NOMO-1 treated with DMSO at 0.1 percent for 48 hours (cell line): ENCODE measurements around the gene TCHH.
"Not testable (repeated sequence)": the region's sequence is repeated elsewhere in the genome, so short reads cannot be mapped to it uniquely, and the experiment has no call there.

ENCODE experiments used
- DNase-seq: peaks from one replicate; lab custom pipeline; 2025; ENCODE audit not compliant: unreplicated experiment; lab: John Stamatoyannopoulos, UW

Gene TCHH

GRCh38 chr1:152112885-152113432 is 2.3 kb downstream of the TCHH start:
- DNase-seq: no peak

GRCh38 chr1:152112101-152112884 is 3.0 kb downstream of the TCHH start:
- DNase-seq: peak; percentile 16

- peak; percentile 71 for DNase-seq
Observed at GRCh38 chr1:152111515-152111968, 3.7 kb downstream of the TCHH start.

GRCh38 chr1:152110860-152111514 is 4.3 kb downstream of the TCHH start:
- DNase-seq: peak; percentile 62

- peak; percentile 62 for DNase-seq
Observed at GRCh38 chr1:152110365-152110859, 4.8 kb downstream of the TCHH start.

- DNase-seq: no peak
Observed at GRCh38 chr1:152109998-152110294, 5.3 kb downstream of the TCHH start.

- no peak for DNase-seq
Observed at GRCh38 chr1:152109231-152109997, 5.8 kb downstream of the TCHH start.

GRCh38 chr1:152108882-152109222 is 6.4 kb downstream of the TCHH start:
- no peak for DNase-seq

GRCh38 chr1:152107984-152108881 is 7.0 kb downstream of the TCHH start:
- DNase-seq: peak; percentile 14

GRCh38 chr1:152107031-152107983 is 7.9 kb downstream of the TCHH start:
- DNase-seq: peak; percentile 8

- no peak for DNase-seq
Observed at GRCh38 chr1:152104854-152105253, 10.4 kb downstream of the TCHH start.

- no peak for DNase-seq
Observed at GRCh38 chr1:152096931-152097330, 18.3 kb downstream of the TCHH start.

GRCh38 chr1:152089014-152089674 is 26.1 kb downstream of the TCHH start, which contains the start of gene TCHHL1:
Gene TCHHL1, minus strand, starts transcription at chr1:152089064. Its CDS starts 921 bp downstream, at chr1:152088143.
- no peak for DNase-seq

GRCh38 chr1:152086760-152087159 is 28.5 kb downstream of the TCHH start:
- DNase-seq: no peak

GRCh38 chr1:152084853-152085252 is 30.4 kb downstream of the TCHH start:
- DNase-seq: no peak

- not testable (repeated sequence) for DNase-seq
Observed at GRCh38 chr1:152081026-152081425, 34.2 kb downstream of the TCHH start.

GRCh38 chr1:152080494-152080893 is 34.8 kb downstream of the TCHH start:
- not testable (repeated sequence) for DNase-seq

GRCh38 chr1:152078831-152079441 is 36.3 kb downstream of the TCHH start:
- no peak for DNase-seq
